HepG2 (cell line): ENCODE data around the gene TCAF1. TPM values are rescaled to one million over a fixed set of nuclear protein-coding genes. Genes with fewer than 3 reads are reported as not detected.

Experiments
- ATAC-seq: fragments of 200-7000 bp; cut with Tn5 transposase; 3 replicates; pipeline ENCODE4 v1.9.1; 2020; ENCODE audit warnings: mild to moderate bottlenecking, moderate library complexity
- BruUV-seq: library from RNA; stranded (reverse); fragments of 400-500 nt; replicated peaks from 2 replicates; lab custom pipeline; 2021; lab: Mats Ljungman, UMichigan
- CTCF ChIA-PET: fragments of 300-600 bp; formaldehyde crosslinking; extraction: SDS; loops from one replicate; lab custom pipeline; 2021; ENCODE audit warnings: low total read pairs, inconsistent platforms, low intra/inter-chr PET ratio; lab: Yijun Ruan, JAX
- POLR2A ChIA-PET: fragments of 350-600 bp; sonication (Branson Sonifier 250); formaldehyde crosslinking; loops from one replicate; lab custom pipeline; 2020; ENCODE audit warnings: antibody characterized with exemption, inconsistent platforms; lab: Yijun Ruan, JAX
- DNase-seq: peaks from one replicate; pipeline ENCODE4 v3.0.0-alpha.2; 2015; ENCODE audit warnings: low spot score
- FAIRE-seq: peaks from 3 replicates; lab custom pipeline; 2011; peaks lifted over from hg19 to GRCh38; lab: Jason Lieb, UNC
- H2AFZ ChIP-seq: one replicate; pipeline ENCODE4 v1.6.1; 2011; ENCODE audit warnings: low read length, inconsistent platforms
- H3K27ac ChIP-seq: fragments of 300-600 bp; 3 replicates; pipeline ENCODE4 v1.8.0; 2011; ENCODE audit warnings: mixed run types, mild to moderate bottlenecking, mixed read lengths, low read length, inconsistent platforms; ENCODE audit not compliant: insufficient read depth; ENCODE audit errors: extremely low read length
- H3K27me3 ChIP-seq, 2 experiments: fragments of 200-600 bp in 1 of 2; 2 replicates in 1 of 2; 3 replicates in 1 of 2; pipeline versions ENCODE4 v1.6.0 to v1.8.0; 2011; ENCODE audit warnings: low read length in 2 of 2, mild to moderate bottlenecking in 2 of 2, moderate library complexity in 2 of 2, inconsistent platforms in 1 of 2; ENCODE audit not compliant: insufficient read depth in 2 of 2, control insufficient read depth in 1 of 2
- H3K36me3 ChIP-seq, 2 experiments: fragments of 200-600 bp in 1 of 2; replicated peaks in 1 of 2; 2 replicates in 1 of 2; 3 replicates in 1 of 2; pipeline versions ENCODE4 v1.5.1 to v1.8.0; 2011; ENCODE audit warnings: low read length in 2 of 2, inconsistent platforms in 1 of 2; ENCODE audit not compliant: insufficient read depth in 2 of 2, control insufficient read depth in 1 of 2
- H3K4me1 ChIP-seq: 2 replicates; pipeline ENCODE4 v1.5.1; 2012; ENCODE audit warnings: low read length, inconsistent platforms; ENCODE audit not compliant: insufficient read depth
- H3K4me2 ChIP-seq: 2 replicates; pipeline ENCODE4 v1.6.0; 2011; ENCODE audit warnings: low read depth, low read length, inconsistent platforms
- H3K4me3 ChIP-seq, 3 experiments: fragments of 200-600 bp in 1 of 3; sonication (generic), shearing (Covaris generic) in 1 of 3; replicated peaks in 1 of 3; 2 replicates each; pipeline ENCODE4 v1.5.1; 2011 to 2016; ENCODE audit warnings: low read length in 3 of 3, inconsistent platforms in 2 of 3, low read depth in 2 of 3, mild to moderate bottlenecking in 2 of 3, control low read depth in 1 of 3, mixed read lengths in 1 of 3; ENCODE audit not compliant: insufficient read depth in 1 of 3
- H3K79me2 ChIP-seq: one replicate; pipeline ENCODE4 v1.6.1; 2011; ENCODE audit warnings: low read length, inconsistent platforms; ENCODE audit not compliant: insufficient read depth
- H3K9ac ChIP-seq: 2 replicates; pipeline ENCODE4 v1.6.0; 2011; ENCODE audit warnings: mild to moderate bottlenecking, low read depth, low read length, inconsistent platforms; ENCODE audit not compliant: insufficient read depth
- H3K9me3 ChIP-seq: 2 replicates; pipeline ENCODE4 v1.5.1; 2012; ENCODE audit warnings: mild to moderate bottlenecking, low read length
- H4K20me1 ChIP-seq: 2 replicates; pipeline ENCODE4 v1.6.0; 2011; ENCODE audit warnings: inconsistent platforms, mild to moderate bottlenecking, low read length, moderate library complexity; ENCODE audit not compliant: insufficient read depth
- ATF7 ChIP-seq, 2 experiments: fragments of 450-650 bp in 1 of 2; sonication (generic) in 1 of 2; formaldehyde crosslinking in 1 of 2; IDR thresholded peaks; 2 replicates each; pipeline versions ENCODE4 v1.4.0 to v1.6.1; 2016 to 2020; ENCODE audit warnings: antibody characterized with exemption in 1 of 2, mild to moderate bottlenecking in 1 of 2, missing genetic modification reagents in 1 of 2
- EP300 ChIP-seq, 3 experiments: sonication (generic) in 1 of 3; formaldehyde crosslinking in 1 of 3; IDR thresholded peaks; 2 replicates each; pipeline versions ENCODE4 v1.5.1 to v1.6.1; 2011 to 2020; ENCODE audit warnings: low read depth in 2 of 3, low read length in 2 of 3, borderline replicate concordance in 1 of 3, improper control_type of control experiment in 1 of 3, mild to moderate bottlenecking in 1 of 3, missing genetic modification reagents in 1 of 3, moderate library complexity in 1 of 3
- HDAC2 ChIP-seq: sonication (generic); formaldehyde crosslinking; IDR thresholded peaks from 2 replicates; pipeline ENCODE4 v1.4.0; 2020; ENCODE audit warnings: missing genetic modification reagents
- MAZ ChIP-seq, 2 experiments: sonication (generic) in 1 of 2; formaldehyde crosslinking in 1 of 2; IDR thresholded peaks; 2 replicates each; pipeline versions ENCODE4 v1.5.0 to v1.6.1; 2012 to 2020; ENCODE audit warnings: low read depth in 2 of 2, mild to moderate bottlenecking in 2 of 2, borderline replicate concordance in 1 of 2, improper control_type of control experiment in 1 of 2, low read length in 1 of 2, missing genetic modification reagents in 1 of 2, moderate library complexity in 1 of 2
- NR2F6 ChIP-seq, 2 experiments: IDR thresholded peaks; 2 replicates each; pipeline ENCODE4 v1.6.1; 2016; ENCODE audit warnings: antibody characterized with exemption in 1 of 2, mild to moderate bottlenecking in 1 of 2
- RFX1 ChIP-seq: fragments of 450-650 bp; IDR thresholded peaks from 2 replicates; pipeline ENCODE4 v1.6.1; 2017
- ZNF326 ChIP-seq: sonication (generic); formaldehyde crosslinking; IDR thresholded peaks from 2 replicates; pipeline ENCODE4 v1.4.0; 2020; ENCODE audit warnings: missing genetic modification reagents, borderline replicate concordance
- ZNF432 ChIP-seq: sonication (generic); formaldehyde crosslinking; IDR thresholded peaks from 2 replicates; pipeline ENCODE4 v1.5.0; 2020; ENCODE audit warnings: missing genetic modification reagents, mild to moderate bottlenecking, borderline replicate concordance
- ZNF460 ChIP-seq: sonication (generic); formaldehyde crosslinking; IDR thresholded peaks from 2 replicates; pipeline ENCODE4 v1.5.1; 2020; ENCODE audit warnings: missing genetic modification reagents, mild to moderate bottlenecking, borderline replicate concordance
- ZNF496 ChIP-seq: sonication (generic); formaldehyde crosslinking; IDR thresholded peaks from 2 replicates; pipeline ENCODE4 v1.8.1; 2023; ENCODE audit warnings: mild to moderate bottlenecking, moderate library complexity, missing genetic modification reagents; ENCODE audit not compliant: insufficient replicate concordance
- WGBS: methylation state at CpG from one replicate; pipeline ENCODE4 v1.1.6; 2017; ENCODE audit warnings: low lambda C conversion rate; 5-methylcytosine and 5-hydroxymethylcytosine counted together
- in situ Hi-C: cut with HindIII; loops from 2 replicates; pipeline ENCODE4 v1.10.0; 2017; ENCODE audit warnings: low pct_unique_long_range_greater_than_20kb; ENCODE audit not compliant: extremely low pct_ligation_motif_present
- intact Hi-C: fragments of 100-400 bp; cut with micrococcal nuclease; formaldehyde crosslinking; loops from one replicate; pipeline ENCODE4 v1.10.0; 2022; ENCODE audit not compliant: unreplicated experiment
- polyA plus RNA-seq, 8 experiments: library from polyadenylated mRNA; depleted of rRNA in 3 of 8; stranded (reverse) in 7 of 8; unstranded in 1 of 8; fragments of >200 nt; fragmentation: Illumina TruSeq in 4 of 8; extraction: Trizol in 4 of 8; gene quantifications; 2 replicates each; pipeline versions ENCODE4 v1.2.1 to v1.2.3, GENCODE V29; 2011 to 2016; ENCODE audit warnings: low read depth in 4 of 8, missing spikeins in 1 of 8, mixed read lengths in 1 of 8; ENCODE audit not compliant: insufficient read depth in 1 of 8
- total RNA-seq, 5 experiments: library from RNA; depleted of rRNA; stranded (reverse); fragments of >200 nt; fragmentation: Illumina TruSeq; extraction: Trizol; gene quantifications; 2 replicates each; pipeline ENCODE4 v1.2.3, GENCODE V29; 2016; ENCODE audit warnings: low read depth in 1 of 5
- TF ChIP-seq, protein P1 (sequence below): sonication (generic); formaldehyde crosslinking; IDR thresholded peaks from 2 replicates; pipeline ENCODE4 v1.4.0; 2020; ENCODE audit warnings: missing genetic modification reagents
- TF ChIP-seq, protein P2 (sequence below): sonication (generic); formaldehyde crosslinking; IDR thresholded peaks from 2 replicates; pipeline ENCODE4 v1.9.0; 2021; ENCODE audit warnings: missing genetic modification reagents, borderline replicate concordance

Gene TCAF1
- total and polyA plus RNA-seq, 2 of the 13 experiments (the other 11 are each of a cell fraction or from before 2014, with no cell fraction given), result 36.2 to 101 TPM

DNA sequence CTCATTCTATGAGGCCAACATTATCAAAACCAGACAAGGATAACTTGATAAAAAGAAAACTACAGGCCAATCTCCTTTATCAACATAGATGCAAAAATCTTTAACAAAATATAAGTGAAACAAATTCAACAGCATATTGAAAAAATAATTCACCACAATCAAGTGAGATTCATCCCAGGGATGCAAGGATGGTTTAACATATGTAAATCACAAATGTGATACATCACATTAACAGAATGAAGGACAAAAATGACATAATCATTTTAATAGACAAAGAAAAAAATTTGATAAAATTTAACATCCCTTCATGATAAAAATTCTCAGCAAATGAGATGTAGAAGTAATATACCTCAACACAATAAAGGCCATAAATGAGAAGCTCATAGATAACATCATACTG lies 53.8 kb downstream of the TCAF1 start:
- Histone ChIP-seq H2AFZ (no peak overlapping the region), H4K20me1 (no peaks in the 10 kb centered on the region), H3K79me2 (no peaks in the 10 kb centered on the region), H3K27ac (no peak overlapping the region), H3K4me3 (no peak overlapping the region), H3K27me3 (no peaks in the 10 kb centered on the region), H3K36me3 (no peaks in the 10 kb centered on the region), H3K9me3 (no peaks in the 10 kb centered on the region), H3K4me2 (no peak overlapping the region), H3K4me1 (no peaks in the 10 kb centered on the region), H3K9ac (no peak overlapping the region)
- ATAC-seq (no peak), DNase-seq (no peak), FAIRE-seq (no peak)
- intact Hi-C loops (no loop called here), in situ Hi-C loops (no loop called here)
- ChIA-PET POLR2A (no interaction called here), CTCF (no interaction called here)
- no TSS peak for BruUV-seq
- no peak for TF ChIP-seq RFX1
- no peak for TF ChIP-seq MAZ (IDR thresholded peaks at IDR 0.05; ENCODE audit: borderline replicate concordance, low read depth, low read length)
- no peak for TF ChIP-seq MAZ (CRISPR knock-in tag; IDR thresholded peaks at IDR 0.05; ENCODE audit: low read depth)
- peak; percentile 42 for TF ChIP-seq ATF7 (IDR thresholded peaks at IDR 0.05)
- TF ChIP-seq ATF7 (CRISPR knock-in tag; IDR thresholded peaks at IDR 0.05), result no peak
- no peak for TF ChIP-seq ZNF496 (CRISPR knock-in tag)
- TF ChIP-seq, protein P1, sequence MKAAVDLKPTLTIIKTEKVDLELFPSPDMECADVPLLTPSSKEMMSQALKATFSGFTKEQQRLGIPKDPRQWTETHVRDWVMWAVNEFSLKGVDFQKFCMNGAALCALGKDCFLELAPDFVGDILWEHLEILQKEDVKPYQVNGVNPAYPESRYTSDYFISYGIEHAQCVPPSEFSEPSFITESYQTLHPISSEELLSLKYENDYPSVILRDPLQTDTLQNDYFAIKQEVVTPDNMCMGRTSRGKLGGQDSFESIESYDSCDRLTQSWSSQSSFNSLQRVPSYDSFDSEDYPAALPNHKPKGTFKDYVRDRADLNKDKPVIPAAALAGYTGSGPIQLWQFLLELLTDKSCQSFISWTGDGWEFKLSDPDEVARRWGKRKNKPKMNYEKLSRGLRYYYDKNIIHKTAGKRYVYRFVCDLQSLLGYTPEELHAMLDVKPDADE (CRISPR knock-in tag), result no peak

DNA sequence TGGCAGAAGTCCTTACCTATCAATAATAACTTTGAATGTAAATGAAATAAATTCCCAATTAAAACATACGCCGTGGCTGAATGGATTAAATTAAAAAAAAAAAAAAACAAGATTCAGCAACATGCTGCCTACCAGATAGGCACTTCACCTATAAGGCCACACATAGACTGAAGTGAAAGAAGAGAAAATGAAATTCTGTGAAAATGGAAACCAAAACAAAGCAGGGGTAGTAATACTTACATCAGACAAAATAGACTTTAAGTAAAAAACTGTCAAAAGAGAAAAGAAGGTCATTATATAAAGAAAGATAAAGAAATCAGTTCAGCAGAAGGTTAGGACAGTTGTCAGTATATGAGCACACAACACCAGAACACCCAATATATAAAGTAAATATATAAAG lies 55.3 kb downstream of the TCAF1 start:
- ChIA-PET POLR2A (no interaction called here), CTCF (no interaction called here)
- BruUV-seq, result no TSS peak
- no peaks in the 10 kb centered on the region for H3K79me2 ChIP-seq
- H3K4me3 ChIP-seq, result no peak overlapping the region
- intact Hi-C loops (no loop called here), in situ Hi-C loops (no loop called here)
- H3K4me2 ChIP-seq, result no peak overlapping the region
- 43% methylated on average over 2 of the region's 2 CpGs for WGBS
- H3K4me1 ChIP-seq, result no peaks in the 10 kb centered on the region
- H3K27me3 ChIP-seq, result no peaks in the 10 kb centered on the region
- H3K9me3 ChIP-seq, result no peaks in the 10 kb centered on the region
- H4K20me1 ChIP-seq, result no peaks in the 10 kb centered on the region
- FAIRE-seq (no peak), ATAC-seq (no peak), DNase-seq (no peak)
- no peak overlapping the region for H2AFZ ChIP-seq
- H3K27ac ChIP-seq, result no peak overlapping the region
- H3K36me3 ChIP-seq, result no peaks in the 10 kb centered on the region
- no peak overlapping the region for H3K9ac ChIP-seq
- TF ChIP-seq NR2F6 (IDR thresholded peaks at IDR 0.05) (no peak), NR2F6 (CRISPR knock-in tag; IDR thresholded peaks at IDR 0.05) (no peak), HDAC2 (CRISPR knock-in tag) (no peak), EP300 (IDR thresholded peaks at IDR 0.05; ENCODE audit: low read depth in 2 of 2, low read length in 2 of 2) (no peak), EP300 (CRISPR knock-in tag; IDR thresholded peaks at IDR 0.05; ENCODE audit: borderline replicate concordance) (no peak), ZNF432 (CRISPR knock-in tag) (no peak), ZNF460 (CRISPR knock-in tag) (no peak), ZNF326 (CRISPR knock-in tag) (no peak)
- TF ChIP-seq, protein P1 (CRISPR knock-in tag), result no peak
- TF ChIP-seq, protein P2, sequence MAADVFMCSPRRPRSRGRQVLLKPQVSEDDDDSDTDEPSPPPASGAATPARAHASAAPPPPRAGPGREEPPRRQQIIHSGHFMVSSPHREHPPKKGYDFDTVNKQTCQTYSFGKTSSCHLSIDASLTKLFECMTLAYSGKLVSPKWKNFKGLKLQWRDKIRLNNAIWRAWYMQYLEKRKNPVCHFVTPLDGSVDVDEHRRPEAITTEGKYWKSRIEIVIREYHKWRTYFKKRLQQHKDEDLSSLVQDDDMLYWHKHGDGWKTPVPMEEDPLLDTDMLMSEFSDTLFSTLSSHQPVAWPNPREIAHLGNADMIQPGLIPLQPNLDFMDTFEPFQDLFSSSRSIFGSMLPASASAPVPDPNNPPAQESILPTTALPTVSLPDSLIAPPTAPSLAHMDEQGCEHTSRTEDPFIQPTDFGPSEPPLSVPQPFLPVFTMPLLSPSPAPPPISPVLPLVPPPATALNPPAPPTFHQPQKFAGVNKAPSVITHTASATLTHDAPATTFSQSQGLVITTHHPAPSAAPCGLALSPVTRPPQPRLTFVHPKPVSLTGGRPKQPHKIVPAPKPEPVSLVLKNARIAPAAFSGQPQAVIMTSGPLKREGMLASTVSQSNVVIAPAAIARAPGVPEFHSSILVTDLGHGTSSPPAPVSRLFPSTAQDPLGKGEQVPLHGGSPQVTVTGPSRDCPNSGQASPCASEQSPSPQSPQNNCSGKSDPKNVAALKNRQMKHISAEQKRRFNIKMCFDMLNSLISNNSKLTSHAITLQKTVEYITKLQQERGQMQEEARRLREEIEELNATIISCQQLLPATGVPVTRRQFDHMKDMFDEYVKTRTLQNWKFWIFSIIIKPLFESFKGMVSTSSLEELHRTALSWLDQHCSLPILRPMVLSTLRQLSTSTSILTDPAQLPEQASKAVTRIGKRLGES (CRISPR knock-in tag), result no peak
